Suprapubic skin (tissue), 4 donors: ENCODE measurements around the gene USP7. TPM values are rescaled to one million over a fixed set of nuclear protein-coding genes. Genes with fewer than 3 reads are reported as not detected.

ENCODE experiments used
- DNase-seq, 2 donors: peaks; one replicate each; pipeline ENCODE4 v3.0.0-alpha.2; 2019; ENCODE audit warnings: low spot score in 2 of 2
- H3K27ac ChIP-seq: fragments of 200-600 bp; sonication (generic); one replicate; pipeline ENCODE4 v1.5.1; 2019
- H3K27me3 ChIP-seq: fragments of 200-600 bp; sonication (generic); one replicate; pipeline ENCODE4 v1.5.1; 2019
- H3K36me3 ChIP-seq: fragments of 200-600 bp; sonication (generic); one replicate; pipeline ENCODE4 v1.5.1; 2019
- H3K4me1 ChIP-seq: fragments of 200-600 bp; sonication (generic); one replicate; pipeline ENCODE4 v1.5.1; 2019
- H3K4me3 ChIP-seq: fragments of 200-600 bp; sonication (generic); one replicate; pipeline ENCODE4 v1.5.1; 2019; ENCODE audit warnings: mild to moderate bottlenecking
- H3K9me3 ChIP-seq: fragments of 200-600 bp; sonication (generic); one replicate; pipeline ENCODE4 v1.5.1; 2019
- EP300 ChIP-seq: sonication (generic); formaldehyde crosslinking; IDR thresholded peaks from one replicate; pipeline ENCODE4 v1.6.1; 2017; ENCODE audit warnings: antibody characterized with exemption
- POLR2A ChIP-seq, 2 donors: fragments of 450-650 bp; IDR thresholded peaks; one replicate each; pipeline ENCODE4 v1.6.1; 2017; ENCODE audit warnings: antibody characterized with exemption in 2 of 2, mild to moderate bottlenecking in 2 of 2, moderate library complexity in 2 of 2
- POLR2AphosphoS5 ChIP-seq, 3 donors: sonication (generic); formaldehyde crosslinking; IDR thresholded peaks; one replicate each; pipeline ENCODE4 v1.6.1; 2017; ENCODE audit warnings: antibody characterized with exemption in 3 of 3
- WGBS: methylation state at CpG from one replicate; pipeline ENCODE4 v1.1.5; 2018; 5-methylcytosine and 5-hydroxymethylcytosine counted together
- total RNA-seq, 4 donors: library from RNA; depleted of rRNA; stranded (reverse); fragments of >200 nt; gene quantifications; one replicate each; pipeline ENCODE4 v1.1.0, GENCODE V29; 2016
- TF ChIP-seq, protein P1 (sequence below), 2 donors: fragments of 200-600 bp in 1 of 2; fragments of 450-650 bp in 1 of 2; sonication (generic) in 1 of 2; IDR thresholded peaks; one replicate each; pipeline ENCODE4 v1.5.1; 2016 to 2019; ENCODE audit warnings: antibody characterized with exemption in 2 of 2, mild to moderate bottlenecking in 1 of 2, moderate library complexity in 1 of 2

Gene USP7
- total RNA-seq, 4 donors from 2014 or later: 94.7 to 135 (median 119) TPM

DNA sequence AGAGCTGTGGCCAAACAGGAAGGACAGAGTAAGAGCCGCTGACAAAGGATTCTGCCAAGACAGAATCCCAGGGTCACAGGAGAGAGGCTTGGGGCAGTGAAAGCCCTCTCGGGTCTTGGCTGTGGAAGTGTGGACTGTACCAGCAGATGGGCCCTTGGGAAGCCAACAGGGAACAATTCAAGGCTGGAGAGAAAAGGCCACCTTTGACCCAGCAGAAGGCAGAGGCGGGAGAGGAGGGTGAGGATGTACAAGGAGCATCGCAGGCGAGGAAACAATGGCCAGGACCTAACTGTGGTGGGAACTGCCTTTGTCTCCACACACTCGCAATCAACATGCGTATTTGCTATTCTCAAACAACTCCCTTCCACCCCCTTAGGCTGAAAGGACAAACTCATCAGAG, 110.6 kb downstream of the USP7 start:
- TF ChIP-seq, protein P1, sequence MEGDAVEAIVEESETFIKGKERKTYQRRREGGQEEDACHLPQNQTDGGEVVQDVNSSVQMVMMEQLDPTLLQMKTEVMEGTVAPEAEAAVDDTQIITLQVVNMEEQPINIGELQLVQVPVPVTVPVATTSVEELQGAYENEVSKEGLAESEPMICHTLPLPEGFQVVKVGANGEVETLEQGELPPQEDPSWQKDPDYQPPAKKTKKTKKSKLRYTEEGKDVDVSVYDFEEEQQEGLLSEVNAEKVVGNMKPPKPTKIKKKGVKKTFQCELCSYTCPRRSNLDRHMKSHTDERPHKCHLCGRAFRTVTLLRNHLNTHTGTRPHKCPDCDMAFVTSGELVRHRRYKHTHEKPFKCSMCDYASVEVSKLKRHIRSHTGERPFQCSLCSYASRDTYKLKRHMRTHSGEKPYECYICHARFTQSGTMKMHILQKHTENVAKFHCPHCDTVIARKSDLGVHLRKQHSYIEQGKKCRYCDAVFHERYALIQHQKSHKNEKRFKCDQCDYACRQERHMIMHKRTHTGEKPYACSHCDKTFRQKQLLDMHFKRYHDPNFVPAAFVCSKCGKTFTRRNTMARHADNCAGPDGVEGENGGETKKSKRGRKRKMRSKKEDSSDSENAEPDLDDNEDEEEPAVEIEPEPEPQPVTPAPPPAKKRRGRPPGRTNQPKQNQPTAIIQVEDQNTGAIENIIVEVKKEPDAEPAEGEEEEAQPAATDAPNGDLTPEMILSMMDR (IDR thresholded peaks at IDR 0.05): no peak
- no peak for TF ChIP-seq EP300
- no peak for TF ChIP-seq POLR2AphosphoS5 (IDR thresholded peaks at IDR 0.05)
- TF ChIP-seq POLR2A (IDR thresholded peaks at IDR 0.05): no peak
- H3K4me1 ChIP-seq: peaks cover 8% of the 10 kb centered on the region
- H3K27ac ChIP-seq: no peak overlapping the region
- no peak for DNase-seq
- no peaks in the 10 kb centered on the region for H3K9me3 ChIP-seq
- H3K27me3 ChIP-seq: no peaks in the 10 kb centered on the region
- H3K4me3 ChIP-seq: no peak overlapping the region
- H3K36me3 ChIP-seq: peaks cover 62% of the 10 kb centered on the region
- WGBS: 80% methylated on average over 7 of the region's 7 CpGs

DNA sequence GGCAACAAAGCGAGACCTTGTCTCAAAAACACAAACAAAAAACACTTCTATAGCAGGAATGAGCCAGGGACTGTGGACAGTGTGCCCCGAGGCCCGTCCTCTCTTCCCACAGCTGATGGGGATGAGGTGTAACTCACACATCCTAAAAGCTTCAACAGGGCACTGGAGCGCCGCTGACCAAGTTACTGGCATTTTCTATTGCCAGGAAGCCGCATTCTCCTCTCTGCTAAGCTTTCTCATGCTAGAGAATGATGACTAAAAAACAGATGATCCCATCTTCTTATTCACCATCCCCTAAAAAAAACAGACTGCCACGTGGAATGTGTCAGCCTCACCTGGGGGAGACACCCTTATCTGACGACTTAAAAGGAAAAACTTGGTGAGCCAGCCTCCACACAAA, 111.2 kb downstream of the USP7 start:
- no peak for DNase-seq
- Histone ChIP-seq H3K27me3 (no peaks in the 10 kb centered on the region), H3K9me3 (no peaks in the 10 kb centered on the region), H3K36me3 (peaks cover 65% of the 10 kb centered on the region), H3K4me1 (peaks cover 8% of the 10 kb centered on the region), H3K4me3 (no peak overlapping the region), H3K27ac (no peak overlapping the region)
- WGBS: 77% methylated on average over 8 of the region's 8 CpGs
- TF ChIP-seq EP300 (no peak), POLR2A (IDR thresholded peaks at IDR 0.05) (no peak), POLR2AphosphoS5 (IDR thresholded peaks at IDR 0.05) (no peak)
- TF ChIP-seq, protein P1 (IDR thresholded peaks at IDR 0.05): no peak

DNA sequence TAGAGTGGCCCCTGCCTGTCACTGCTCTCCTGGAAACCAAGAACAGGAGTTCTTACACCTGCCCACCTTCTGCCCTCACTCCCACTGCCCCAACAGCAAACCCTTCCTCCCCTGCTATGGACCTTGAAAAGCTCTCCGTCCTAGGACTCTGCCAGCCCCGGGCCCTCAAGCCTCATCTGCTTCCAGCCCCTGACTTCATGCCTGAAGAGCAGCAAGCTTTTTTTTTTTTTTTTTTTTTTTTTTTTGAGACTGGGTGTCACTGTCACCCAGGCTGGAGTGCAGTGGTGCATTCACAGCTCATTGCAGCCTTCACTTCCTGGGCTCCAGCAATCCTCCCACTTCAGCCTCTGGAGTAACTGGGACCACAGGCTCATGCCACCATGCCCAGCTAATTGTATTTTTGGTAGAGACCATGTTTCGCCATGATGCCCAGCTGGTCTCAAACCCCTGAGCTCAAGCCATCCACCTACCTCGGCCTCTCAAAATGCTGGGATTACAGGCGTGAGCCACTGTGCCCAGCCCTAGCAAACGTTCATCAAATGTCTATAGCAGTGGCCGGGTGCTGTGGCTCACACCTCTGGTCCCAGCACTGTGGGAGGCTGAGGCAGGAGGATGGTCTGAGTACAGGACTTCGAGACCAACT, 111.8 kb downstream of the USP7 start:
- DNase-seq: no peak
- peaks cover 8% of the 10 kb centered on the region for H3K4me1 ChIP-seq
- H3K9me3 ChIP-seq: no peaks in the 10 kb centered on the region
- WGBS: 95% methylated on average over 7 of the region's 8 CpGs
- no peak overlapping the region for H3K4me3 ChIP-seq
- no peak overlapping the region for H3K27ac ChIP-seq
- H3K36me3 ChIP-seq: peaks cover 64% of the 10 kb centered on the region
- TF ChIP-seq, protein P1 (IDR thresholded peaks at IDR 0.05): no peak
- TF ChIP-seq POLR2A (IDR thresholded peaks at IDR 0.05) (no peak), POLR2AphosphoS5 (IDR thresholded peaks at IDR 0.05) (no peak), EP300 (no peak)
- no peaks in the 10 kb centered on the region for H3K27me3 ChIP-seq

DNA sequence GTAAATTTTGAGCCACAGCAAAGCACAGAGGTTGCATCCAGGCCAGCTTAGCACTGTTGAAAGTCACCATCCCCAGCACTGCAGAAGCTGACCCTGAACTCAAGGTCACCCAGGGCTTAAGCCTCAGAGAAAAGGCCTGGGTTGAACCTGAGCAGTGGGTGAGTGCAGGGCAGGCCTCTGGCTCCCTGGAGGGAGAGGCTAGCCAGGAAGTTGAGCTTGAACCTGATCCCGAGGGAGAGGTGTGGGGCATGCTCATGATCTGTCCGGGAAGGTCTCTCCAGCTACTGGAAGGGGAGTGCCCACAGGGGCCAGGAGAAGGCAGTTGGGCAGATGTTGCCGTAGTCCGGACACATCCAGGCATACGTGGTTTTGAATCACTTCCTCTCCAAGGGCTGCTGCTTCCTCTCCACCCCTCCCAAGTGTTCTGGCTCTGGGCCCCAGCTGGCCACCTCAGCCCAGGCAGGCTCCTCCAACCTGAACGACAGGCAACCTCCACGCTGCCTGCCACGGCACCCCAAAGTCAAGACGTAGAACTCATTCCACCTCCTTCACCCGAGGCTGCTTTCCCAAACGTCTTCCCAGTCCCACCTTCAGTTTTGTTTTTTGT, 113.3 kb downstream of the USP7 start:
- peaks cover 49% of the 10 kb centered on the region for H3K36me3 ChIP-seq
- 64% methylated on average over 8 of the region's 11 CpGs for WGBS
- H3K27ac ChIP-seq: peak overlapping the region; percentile 40
- TF ChIP-seq, protein P1 (IDR thresholded peaks at IDR 0.05): no peak
- TF ChIP-seq EP300 (no peak), POLR2AphosphoS5 (IDR thresholded peaks at IDR 0.05) (no peak), POLR2A (IDR thresholded peaks at IDR 0.05) (no peak)
- no peak for DNase-seq
- H3K4me1 ChIP-seq: peaks cover 8% of the 10 kb centered on the region
- H3K9me3 ChIP-seq: no peaks in the 10 kb centered on the region
- no peaks in the 10 kb centered on the region for H3K27me3 ChIP-seq
- H3K4me3 ChIP-seq: no peak overlapping the region

DNA sequence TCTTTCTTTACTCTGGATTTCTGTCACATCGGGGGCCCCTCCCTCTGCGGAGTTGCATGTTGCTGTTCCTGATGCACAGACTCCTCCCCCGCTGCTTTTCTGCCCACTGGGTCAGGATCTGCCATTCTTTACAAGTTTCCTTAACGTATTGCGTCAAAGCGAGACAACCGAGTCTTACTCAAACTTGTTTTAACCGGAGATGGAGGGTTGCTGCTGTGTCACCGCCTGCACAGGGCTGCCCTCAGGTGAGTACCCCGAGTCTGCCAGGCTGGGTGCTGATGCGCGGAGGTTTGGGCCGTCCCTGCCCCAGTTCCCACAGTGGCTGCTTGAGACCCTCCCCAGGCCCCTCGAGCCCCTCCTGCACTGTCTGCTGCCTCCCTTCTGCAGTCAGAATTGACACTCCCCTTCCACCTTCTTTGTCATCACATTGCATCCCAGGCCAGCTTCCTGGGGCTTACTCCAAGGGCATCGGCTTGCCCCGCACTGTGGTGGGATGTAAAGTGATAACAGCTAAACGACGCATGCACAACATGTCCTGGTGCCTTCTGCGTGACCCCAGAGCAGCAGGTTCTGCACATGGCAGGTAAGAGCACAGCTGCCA, 114.2 kb downstream of the USP7 start:
- WGBS: 86% methylated on average over 15 of the region's 19 CpGs
- Histone ChIP-seq H3K9me3 (no peaks in the 10 kb centered on the region), H3K4me1 (peaks cover 8% of the 10 kb centered on the region), H3K27ac (peak overlapping the region; percentile 40), H3K27me3 (no peaks in the 10 kb centered on the region), H3K4me3 (no peak overlapping the region), H3K36me3 (peaks cover 41% of the 10 kb centered on the region)
- TF ChIP-seq, protein P1 (IDR thresholded peaks at IDR 0.05): no peak
- TF ChIP-seq POLR2AphosphoS5 (IDR thresholded peaks at IDR 0.05) (no peak), EP300 (no peak), POLR2A (IDR thresholded peaks at IDR 0.05) (no peak)
- DNase-seq: no peak
